ENCODE data around the gene UTP4. TPM values are rescaled to one million over a fixed set of nuclear protein-coding genes. Genes with fewer than 3 reads are reported as not detected.

The UTP4 gene
- total RNA-seq, 4 donors from 2014 or later = 13.3 to 22.0 (median 15.0) TPM

DNA sequence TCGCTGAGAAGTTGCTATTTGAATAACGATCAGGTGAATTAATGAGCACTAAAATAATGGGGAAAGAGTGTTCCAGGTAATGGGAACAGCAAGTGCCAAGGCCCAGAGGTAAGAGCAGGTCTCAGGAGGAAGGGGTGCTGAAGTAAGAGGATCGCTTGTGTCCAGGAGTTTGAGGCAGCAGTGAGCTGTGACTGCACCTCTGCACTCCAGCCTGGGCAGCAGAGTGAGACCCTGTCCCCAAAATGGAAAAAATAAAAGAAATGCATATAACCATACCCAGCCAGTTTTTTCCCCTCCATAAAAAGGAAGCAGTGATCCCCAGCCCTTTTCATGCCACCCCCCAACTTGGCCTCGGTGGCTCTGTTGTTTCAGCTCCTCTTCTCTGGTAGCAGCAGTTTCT is 43.8 kb upstream of the UTP4 start:
- 56 to 61% methylated on average over 4 of the region's 4 CpGs for WGBS, 2 donors
- no peak for DNase-seq (ENCODE audit: low spot score in 2 of 2)
- no peak for TF ChIP-seq POLR2A (IDR thresholded peaks at IDR 0.05)
- TF ChIP-seq, protein P1, sequence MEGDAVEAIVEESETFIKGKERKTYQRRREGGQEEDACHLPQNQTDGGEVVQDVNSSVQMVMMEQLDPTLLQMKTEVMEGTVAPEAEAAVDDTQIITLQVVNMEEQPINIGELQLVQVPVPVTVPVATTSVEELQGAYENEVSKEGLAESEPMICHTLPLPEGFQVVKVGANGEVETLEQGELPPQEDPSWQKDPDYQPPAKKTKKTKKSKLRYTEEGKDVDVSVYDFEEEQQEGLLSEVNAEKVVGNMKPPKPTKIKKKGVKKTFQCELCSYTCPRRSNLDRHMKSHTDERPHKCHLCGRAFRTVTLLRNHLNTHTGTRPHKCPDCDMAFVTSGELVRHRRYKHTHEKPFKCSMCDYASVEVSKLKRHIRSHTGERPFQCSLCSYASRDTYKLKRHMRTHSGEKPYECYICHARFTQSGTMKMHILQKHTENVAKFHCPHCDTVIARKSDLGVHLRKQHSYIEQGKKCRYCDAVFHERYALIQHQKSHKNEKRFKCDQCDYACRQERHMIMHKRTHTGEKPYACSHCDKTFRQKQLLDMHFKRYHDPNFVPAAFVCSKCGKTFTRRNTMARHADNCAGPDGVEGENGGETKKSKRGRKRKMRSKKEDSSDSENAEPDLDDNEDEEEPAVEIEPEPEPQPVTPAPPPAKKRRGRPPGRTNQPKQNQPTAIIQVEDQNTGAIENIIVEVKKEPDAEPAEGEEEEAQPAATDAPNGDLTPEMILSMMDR (IDR thresholded peaks at IDR 0.05) = no peak
- H3K4me3 ChIP-seq (ENCODE audit: low read depth, poor library complexity, severe bottlenecking) = no peak overlapping the region
- intact Hi-C loops (cut with DNase I; ENCODE audit: low total_unique reads) = no loop called here

DNA sequence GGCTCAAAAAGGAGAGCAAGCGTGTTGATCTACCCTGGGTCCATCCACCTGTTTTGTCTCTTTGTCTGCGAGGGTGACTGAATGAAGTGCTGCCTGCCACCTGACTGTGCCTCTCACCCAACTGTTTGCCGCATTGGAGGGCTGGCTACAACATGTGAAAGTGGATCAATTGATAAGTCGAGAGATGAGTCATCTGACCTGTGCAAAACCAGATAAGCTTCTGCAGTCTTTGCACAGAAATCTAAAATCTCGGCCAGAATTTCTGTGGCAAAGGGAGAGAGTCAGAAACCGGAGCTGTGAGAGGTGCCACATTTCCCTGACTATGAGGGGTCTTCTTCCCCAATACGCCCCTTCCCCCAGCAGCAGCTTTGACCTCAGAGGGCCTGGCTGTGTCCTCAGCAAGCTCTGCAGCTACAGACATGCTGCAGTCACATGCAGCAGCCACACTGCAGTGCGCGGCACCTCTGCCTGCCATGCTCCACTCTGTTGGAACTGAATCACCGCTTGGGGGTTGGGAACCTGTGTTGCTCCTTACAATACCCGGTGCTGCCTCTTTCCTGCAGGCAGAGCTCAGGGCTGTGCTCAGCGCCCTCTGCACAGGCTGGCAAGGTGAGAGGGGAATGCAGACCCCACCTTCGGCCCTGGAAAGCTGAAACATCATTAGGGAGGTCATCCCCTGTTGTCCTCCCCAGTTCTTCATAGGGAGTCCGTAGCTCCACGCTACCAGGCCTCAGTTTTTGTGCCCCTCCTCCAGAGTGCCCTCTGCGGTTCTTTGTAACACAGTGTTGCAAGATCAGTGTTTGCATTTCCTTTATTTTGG is 43.1 kb upstream of the UTP4 start:
- 23 to 28% methylated on average over 16 of the region's 16 CpGs for WGBS, 2 donors
- no peak for TF ChIP-seq POLR2A (IDR thresholded peaks at IDR 0.05)
- TF ChIP-seq, protein P1 (IDR thresholded peaks at IDR 0.05) = no peak
- no peak for DNase-seq (ENCODE audit: low spot score in 2 of 2)
- H3K4me3 ChIP-seq (ENCODE audit: low read depth, poor library complexity, severe bottlenecking) = no peak overlapping the region
- intact Hi-C loops (cut with DNase I; ENCODE audit: low total_unique reads) = no loop called here

DNA sequence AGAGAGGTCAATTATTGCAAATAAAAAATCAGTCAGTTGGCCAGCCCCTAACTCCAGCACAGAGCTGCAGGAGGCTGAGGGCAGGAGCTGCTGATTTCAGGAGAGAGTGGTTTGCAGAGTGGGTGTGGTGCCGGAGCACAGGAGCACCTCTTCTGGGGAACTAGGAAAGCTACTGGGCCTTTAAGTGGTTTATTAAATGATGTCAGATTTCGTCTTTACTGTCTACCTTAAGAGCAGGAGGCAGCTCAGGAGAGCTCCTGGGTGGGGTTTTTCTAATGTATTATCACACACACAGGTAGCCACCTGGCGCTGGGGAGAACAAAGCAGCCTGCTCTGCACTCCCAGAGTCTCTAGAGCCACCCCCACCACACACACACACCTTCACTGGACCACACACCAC is 38.5 kb upstream of the UTP4 start:
- 50 to 52% methylated on average over 3 of the region's 3 CpGs for WGBS, 2 donors
- intact Hi-C loops (cut with DNase I; ENCODE audit: low total_unique reads) = no loop called here
- TF ChIP-seq POLR2A (IDR thresholded peaks at IDR 0.05) = no peak
- no peak for DNase-seq (ENCODE audit: low spot score in 2 of 2)
- no peak overlapping the region for H3K4me3 ChIP-seq (ENCODE audit: low read depth, poor library complexity, severe bottlenecking)

DNA sequence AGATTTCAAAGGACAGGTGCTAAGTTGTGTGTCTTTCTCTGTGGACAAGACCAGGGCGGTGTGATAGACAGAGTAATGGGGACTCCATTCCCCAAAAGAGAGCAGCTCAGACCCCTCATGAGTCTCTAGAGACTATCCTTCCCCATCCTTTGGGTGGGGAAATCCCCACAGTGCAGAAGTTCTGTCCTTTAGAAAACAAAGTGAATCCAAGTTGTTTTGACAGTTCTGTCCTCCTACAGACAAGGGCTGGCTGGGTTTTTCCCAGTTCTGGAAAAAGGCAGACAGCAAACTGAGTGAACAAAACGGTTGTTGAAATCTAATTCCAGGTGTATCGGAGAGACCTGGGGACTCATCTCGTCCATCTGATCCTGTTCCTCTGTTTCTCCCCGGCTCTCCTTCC is 37.9 kb upstream of the UTP4 start:
- TF ChIP-seq, protein P1 (IDR thresholded peaks at IDR 0.05) = no peak
- TF ChIP-seq POLR2A (IDR thresholded peaks at IDR 0.05) = no peak
- WGBS, 2 donors = 75 to 76% methylated on average over 5 of the region's 5 CpGs
- DNase-seq (ENCODE audit: low spot score in 2 of 2) = no peak
- intact Hi-C loops (cut with DNase I; ENCODE audit: low total_unique reads) = no loop called here
- H3K4me3 ChIP-seq (ENCODE audit: low read depth, poor library complexity, severe bottlenecking) = no peak overlapping the region

DNA sequence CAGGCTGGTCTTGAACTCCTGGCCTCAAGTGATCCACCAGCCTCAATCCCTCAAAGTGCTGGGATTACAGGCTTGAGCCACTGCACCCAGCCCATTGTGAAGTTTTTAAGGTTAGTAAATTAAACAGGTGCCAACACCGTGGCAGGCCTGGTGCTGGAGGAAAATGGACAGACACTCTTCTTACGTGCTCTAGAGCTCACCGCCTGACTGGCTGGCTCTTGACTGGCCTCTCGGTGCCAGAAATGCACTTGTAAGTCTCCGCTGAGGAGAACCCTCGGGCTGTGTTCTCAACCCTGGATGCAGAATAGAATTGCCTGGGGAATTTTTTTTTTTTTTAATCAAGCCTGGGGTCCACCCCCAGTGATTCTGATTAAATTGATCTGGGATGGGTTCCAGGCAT is 37.3 kb upstream of the UTP4 start:
- 68 to 79% methylated on average over 6 of the region's 6 CpGs for WGBS, 2 donors
- intact Hi-C loops (cut with DNase I; ENCODE audit: low total_unique reads) = no loop called here
- TF ChIP-seq, protein P1 (IDR thresholded peaks at IDR 0.05) = no peak
- TF ChIP-seq POLR2A (IDR thresholded peaks at IDR 0.05) = no peak
- no peak overlapping the region for H3K4me3 ChIP-seq (ENCODE audit: low read depth, poor library complexity, severe bottlenecking)
- no peak for DNase-seq (ENCODE audit: low spot score in 2 of 2)

DNA sequence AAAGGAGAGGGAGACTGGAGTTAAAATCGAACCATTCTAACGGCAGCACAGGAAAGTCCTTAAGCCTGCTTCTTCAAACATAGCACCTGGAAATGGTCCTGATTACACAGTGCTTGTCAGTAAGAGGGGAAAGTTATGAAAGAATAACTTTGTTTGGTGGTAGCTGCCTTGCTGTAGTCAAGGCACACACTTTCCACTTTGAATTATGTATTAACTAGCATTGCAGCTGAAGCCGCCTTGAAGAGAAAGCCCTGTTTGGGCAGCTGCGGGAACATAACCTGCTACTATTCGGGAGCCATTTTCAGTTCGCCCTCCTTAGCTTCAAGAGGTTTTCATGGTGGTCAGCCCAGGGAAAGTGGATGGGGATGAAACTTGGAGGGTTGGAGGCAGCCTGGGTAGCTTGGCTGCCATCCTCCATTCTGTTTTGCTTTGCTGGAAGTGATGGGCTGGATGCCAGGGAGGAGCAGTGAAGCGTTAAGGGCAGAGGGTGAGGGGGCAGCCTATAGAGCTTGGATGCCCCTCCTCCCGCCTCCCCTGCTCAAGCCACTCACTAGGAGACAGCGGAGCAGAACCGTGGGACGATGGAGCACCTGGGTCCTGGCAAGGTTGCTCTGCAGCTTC is 32.3 kb upstream of the UTP4 start:
- DNase-seq (ENCODE audit: low spot score in 2 of 2) = no peak
- TF ChIP-seq POLR2A (IDR thresholded peaks at IDR 0.05) = no peak
- TF ChIP-seq, protein P1 (IDR thresholded peaks at IDR 0.05) = no peak
- intact Hi-C loops (cut with DNase I; ENCODE audit: low total_unique reads) = no loop called here
- no peak overlapping the region for H3K4me3 ChIP-seq (ENCODE audit: low read depth, poor library complexity, severe bottlenecking)
- WGBS, 2 donors = 52 to 64% methylated on average over 11 of the region's 11 CpGs

Data from lower leg skin (tissue), 4 donors.